GM12878 (cell line): Measurements from ENCODE around the gene MBD3L5.

Source experiments
- ATF3 ChIP-seq: IDR thresholded peaks from 2 replicates; pipeline ENCODE4 v1.6.1; 2011; ENCODE audit warnings: low read depth, mild to moderate bottlenecking, low read length, moderate library complexity, borderline replicate concordance; ENCODE audit errors: extremely low read depth
- BCLAF1 ChIP-seq: fragments of 450-650 bp; IDR thresholded peaks from 2 replicates; pipeline ENCODE4 v1.6.1; 2017; ENCODE audit warnings: antibody characterized with exemption, mild to moderate bottlenecking, moderate library complexity
- CREM ChIP-seq: IDR thresholded peaks from 2 replicates; pipeline ENCODE4 v1.6.1; 2014; ENCODE audit warnings: antibody characterized with exemption, low read depth
- CTCF ChIP-seq, 3 experiments: IDR thresholded peaks in 2 of 3; conservative IDR thresholded peaks in 1 of 3; 2 replicates each; pipeline ENCODE4 v1.5.1; 2011; ENCODE audit warnings: low read depth in 3 of 3, low read length in 3 of 3, mild to moderate bottlenecking in 3 of 3, control low read depth in 2 of 3, moderate library complexity in 2 of 3, inconsistent platforms in 1 of 3, mixed read lengths in 1 of 3; ENCODE audit not compliant: control insufficient read depth in 2 of 3, insufficient read depth in 1 of 3; ENCODE audit errors: extremely low read depth in 1 of 3
- EP300 ChIP-seq, 2 experiments: fragments of 150-350 bp in 1 of 2; IDR thresholded peaks; 2 replicates each; pipeline ENCODE4 v1.6.1; 2011 to 2012; ENCODE audit warnings: low read depth in 2 of 2, low read length in 2 of 2, borderline replicate concordance in 1 of 2, improper control_type of control experiment in 1 of 2, inconsistent platforms in 1 of 2; ENCODE audit not compliant: control insufficient read depth in 1 of 2
- EZH2 ChIP-seq: IDR thresholded peaks from 2 replicates; pipeline ENCODE4 v1.6.1; 2012; ENCODE audit warnings: low read depth, mild to moderate bottlenecking, control low read depth, inconsistent platforms, low read length, borderline replicate concordance; ENCODE audit not compliant: control insufficient read depth
- FOXM1 ChIP-seq: IDR thresholded peaks from 2 replicates; pipeline ENCODE4 v1.6.1; 2012; ENCODE audit warnings: low read depth, mild to moderate bottlenecking, inconsistent platforms, low read length, moderate library complexity
- NR2C2 ChIP-seq: IDR thresholded peaks from 2 replicates; pipeline ENCODE4 v1.6.1; 2011; ENCODE audit warnings: borderline replicate concordance, low read depth; ENCODE audit not compliant: control insufficient read depth, insufficient read length
- RELA ChIP-seq: fragments of 450-650 bp; IDR thresholded peaks from 2 replicates; pipeline ENCODE4 v1.8.0; 2014; ENCODE audit warnings: borderline replicate concordance; ENCODE audit not compliant: partially characterized antibody
- ZNF274 ChIP-seq: IDR thresholded peaks from one replicate; pipeline ENCODE4 v1.8.0; 2011; ENCODE audit not compliant: insufficient read length, insufficient read depth
- TF ChIP-seq, protein P1 (sequence below): fragments of 450-650 bp; IDR thresholded peaks from 2 replicates; pipeline ENCODE4 v1.6.1; 2017; ENCODE audit warnings: mild to moderate bottlenecking

DNA sequence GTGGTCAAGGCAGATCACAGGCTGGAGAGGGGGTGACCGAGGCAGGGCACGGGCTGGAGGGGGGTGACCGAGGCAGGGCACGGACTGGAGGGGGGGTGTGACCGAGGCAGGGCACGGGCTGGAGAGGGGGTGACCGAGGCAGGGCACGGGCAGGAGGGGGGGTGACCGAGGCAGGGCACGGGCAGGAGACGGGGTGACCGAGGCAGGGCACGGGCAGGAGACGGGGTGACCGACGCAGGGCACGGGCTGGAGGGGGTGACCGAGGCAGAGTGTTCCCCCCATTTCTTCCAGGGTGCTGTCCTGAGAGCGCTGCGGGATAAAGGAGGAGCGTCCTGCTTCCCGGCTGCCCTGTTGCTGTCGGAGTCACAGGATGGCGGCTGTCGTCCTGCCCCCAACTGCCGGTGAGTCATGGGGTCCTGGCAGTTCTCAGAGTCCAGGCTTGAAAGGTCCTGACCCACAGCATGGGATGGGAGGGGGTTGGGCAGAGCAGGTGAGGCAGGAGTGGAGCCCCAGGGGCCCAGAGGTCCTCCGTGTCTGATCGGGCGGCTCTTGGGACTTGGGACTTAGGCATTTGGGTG is 44.4 kb downstream of the MBD3L5 start:
- TF ChIP-seq FOXM1 (no peak), BCLAF1 (no peak), EZH2 (no peak), EP300 (IDR thresholded peaks at IDR 0.05; ENCODE audit: borderline replicate concordance in 1 of 2, control insufficient read depth in 1 of 2, low read depth in 2 of 2, low read length in 2 of 2) (no peak), CREM (no peak), ATF3 (no peak), ZNF274 (no peak), RELA (no peak), CTCF (IDR thresholded peaks at IDR 0.05 in 2 of 3, conservative IDR thresholded peaks at IDR 0.05 in 1 of 3; ENCODE audit: control insufficient read depth in 2 of 3, extremely low read depth in 1 of 3, insufficient read depth in 1 of 3, low read depth in 3 of 3, low read length in 3 of 3) (no peak), NR2C2 (no peak)
- TF ChIP-seq, protein P1, sequence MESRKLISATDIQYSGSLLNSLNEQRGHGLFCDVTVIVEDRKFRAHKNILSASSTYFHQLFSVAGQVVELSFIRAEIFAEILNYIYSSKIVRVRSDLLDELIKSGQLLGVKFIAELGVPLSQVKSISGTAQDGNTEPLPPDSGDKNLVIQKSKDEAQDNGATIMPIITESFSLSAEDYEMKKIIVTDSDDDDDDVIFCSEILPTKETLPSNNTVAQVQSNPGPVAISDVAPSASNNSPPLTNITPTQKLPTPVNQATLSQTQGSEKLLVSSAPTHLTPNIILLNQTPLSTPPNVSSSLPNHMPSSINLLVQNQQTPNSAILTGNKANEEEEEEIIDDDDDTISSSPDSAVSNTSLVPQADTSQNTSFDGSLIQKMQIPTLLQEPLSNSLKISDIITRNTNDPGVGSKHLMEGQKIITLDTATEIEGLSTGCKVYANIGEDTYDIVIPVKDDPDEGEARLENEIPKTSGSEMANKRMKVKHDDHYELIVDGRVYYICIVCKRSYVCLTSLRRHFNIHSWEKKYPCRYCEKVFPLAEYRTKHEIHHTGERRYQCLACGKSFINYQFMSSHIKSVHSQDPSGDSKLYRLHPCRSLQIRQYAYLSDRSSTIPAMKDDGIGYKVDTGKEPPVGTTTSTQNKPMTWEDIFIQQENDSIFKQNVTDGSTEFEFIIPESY: no peak
